ENCODE data around the gene ANAPC4. TPM values are rescaled to one million over a fixed set of nuclear protein-coding genes. Genes with fewer than 3 reads are reported as not detected.

The ANAPC4 gene
- total and polyA plus RNA-seq, 7 donors: 9.0 to 20.1 (median 13.5) TPM

GRCh38 chr4:25439918-25440477 is 62.9 kb downstream of the ANAPC4 start:
- intact Hi-C loops (cut with DNase I): loop anchor here in 1 of 2 donors (2.0 kb wide), 1 partner anchor 329 kb away; no protein-coding TSS in a partner anchor
- Histone ChIP-seq H3K4me3 (no peak overlapping the region), H3K27ac (no peak overlapping the region), H3K27me3 (ENCODE audit: insufficient read depth in 3 of 3, low read length in 2 of 3) (no peaks in the 10 kb centered on the region), H3K9me3 (peaks cover 7% of the 10 kb centered on the region), H3K36me3 (ENCODE audit: insufficient read depth in 1 of 2, low read depth in 1 of 2) (no peaks in the 10 kb centered on the region), H3K4me1 (no peaks in the 10 kb centered on the region)
- TF ChIP-seq CTCF (IDR thresholded peaks at IDR 0.05): peak; percentile 61
- 21 to 43% (median 23%) methylated on average over 2 of the region's 2 CpGs for WGBS, 3 donors
- no peak for DNase-seq
- ATAC-seq: peak in 3 of 4 donors; percentile 60 to 69 (median 61)

- H3K9me3 ChIP-seq: peaks cover 7% of the 10 kb centered on the region
- H3K36me3 ChIP-seq (ENCODE audit: insufficient read depth in 1 of 2, low read depth in 1 of 2): no peaks in the 10 kb centered on the region
- H3K4me1 ChIP-seq: no peaks in the 10 kb centered on the region
- 61 to 64% (median 63%) methylated on average over 8 of the region's 8 CpGs for WGBS, 3 donors
- no peak for ATAC-seq
- TF ChIP-seq CTCF (IDR thresholded peaks at IDR 0.05): no peak
- no peak overlapping the region for H3K27ac ChIP-seq
- no peak for DNase-seq
- intact Hi-C loops (cut with DNase I): no loop called here
- H3K27me3 ChIP-seq (ENCODE audit: insufficient read depth in 3 of 3, low read length in 2 of 3): no peaks in the 10 kb centered on the region
- H3K4me3 ChIP-seq: no peak overlapping the region
Observed at GRCh38 chr4:25440478-25441030, 63.5 kb downstream of the ANAPC4 start.

- H3K36me3 ChIP-seq (ENCODE audit: insufficient read depth in 1 of 2, low read depth in 1 of 2): no peaks in the 10 kb centered on the region
- peaks cover 7% of the 10 kb centered on the region for H3K9me3 ChIP-seq
- no peak overlapping the region for H3K4me3 ChIP-seq
- peak; percentile 28 for TF ChIP-seq CTCF (IDR thresholded peaks at IDR 0.05)
- no peak overlapping the region for H3K27ac ChIP-seq
- WGBS, 3 donors: 58 to 67% (median 61%) methylated on average over 6 of the region's 6 CpGs
- DNase-seq: no peak
- H3K27me3 ChIP-seq (ENCODE audit: insufficient read depth in 3 of 3, low read length in 2 of 3): no peaks in the 10 kb centered on the region
- no peak for ATAC-seq
- intact Hi-C loops (cut with DNase I): no loop called here
- H3K4me1 ChIP-seq: no peaks in the 10 kb centered on the region
Observed at GRCh38 chr4:25441519-25442117, 64.6 kb downstream of the ANAPC4 start.

GRCh38 chr4:25442863-25443307 is 65.8 kb downstream of the ANAPC4 start:
- Histone ChIP-seq H3K4me1 (no peaks in the 10 kb centered on the region), H3K9me3 (peaks cover 7% of the 10 kb centered on the region), H3K4me3 (no peak overlapping the region), H3K27me3 (ENCODE audit: insufficient read depth in 3 of 3, low read length in 2 of 3) (no peaks in the 10 kb centered on the region), H3K27ac (no peak overlapping the region), H3K36me3 (ENCODE audit: insufficient read depth in 1 of 2, low read depth in 1 of 2) (no peaks in the 10 kb centered on the region)
- no peak for TF ChIP-seq CTCF (IDR thresholded peaks at IDR 0.05)
- 73 to 83% (median 78%) methylated on average over 9 of the region's 9 CpGs for WGBS, 3 donors
- intact Hi-C loops (cut with DNase I): no loop called here
- no peak for DNase-seq
- no peak for ATAC-seq
